Astrocyte (in vitro differentiated cells and primary cell): Measurements from ENCODE around the gene PHLDA1. TPM values are rescaled to one million over a fixed set of nuclear protein-coding genes. Genes with fewer than 3 reads are reported as not detected.

Source experiments
- DNase-seq: peaks from one replicate; pipeline ENCODE4 v3.0.0-alpha.2; 2010; ENCODE audit warnings: low read depth
- FAIRE-seq: peaks from 2 replicates; lab custom pipeline; 2011; peaks lifted over from hg19 to GRCh38; lab: Jason Lieb, UNC
- H2AFZ ChIP-seq: 2 replicates; pipeline ENCODE4 v1.6.0; 2012; ENCODE audit warnings: low read depth, low read length, inconsistent platforms
- H3K27ac ChIP-seq: 2 replicates; pipeline ENCODE4 v1.5.1; 2011; ENCODE audit warnings: low read depth, low read length, inconsistent platforms
- H3K27me3 ChIP-seq: 2 replicates; pipeline ENCODE4 v1.6.0; 2011; ENCODE audit warnings: low read length, inconsistent platforms; ENCODE audit not compliant: insufficient read depth
- H3K36me3 ChIP-seq: 2 replicates; pipeline ENCODE4 v1.5.1; 2011; ENCODE audit warnings: low read length, inconsistent platforms; ENCODE audit not compliant: insufficient read depth
- H3K4me1 ChIP-seq: 2 replicates; pipeline ENCODE4 v1.5.1; 2011; ENCODE audit warnings: low read length, inconsistent platforms; ENCODE audit not compliant: insufficient read depth
- H3K4me2 ChIP-seq: 2 replicates; pipeline ENCODE4 v1.6.0; 2012; ENCODE audit warnings: low read length, inconsistent platforms
- H3K4me3 ChIP-seq: 2 replicates; pipeline ENCODE4 v1.5.1; 2011; ENCODE audit warnings: low read depth, mild to moderate bottlenecking, low read length, inconsistent platforms; ENCODE audit not compliant: insufficient read depth
- H3K79me2 ChIP-seq: 2 replicates; pipeline ENCODE4 v1.6.0; 2012; ENCODE audit warnings: mild to moderate bottlenecking, low read length, inconsistent platforms; ENCODE audit not compliant: insufficient read depth
- H3K9ac ChIP-seq: 2 replicates; pipeline ENCODE4 v1.6.0; 2012; ENCODE audit warnings: mild to moderate bottlenecking, low read length, inconsistent platforms
- H3K9me3 ChIP-seq: 2 replicates; pipeline ENCODE4 v1.5.1; 2012; ENCODE audit warnings: low read depth, mild to moderate bottlenecking, low read length, inconsistent platforms; ENCODE audit not compliant: insufficient read depth
- H4K20me1 ChIP-seq: 2 replicates; pipeline ENCODE4 v1.6.0; 2012; ENCODE audit warnings: low read length, inconsistent platforms; ENCODE audit not compliant: insufficient read depth
- H3K27ac Mint-ChIP-seq: one replicate; pipeline ENCODE4 v1.8.0; 2021; ENCODE audit warnings: mild to moderate bottlenecking, mixed read lengths; ENCODE audit not compliant: unreplicated experiment
- H3K27me3 Mint-ChIP-seq: one replicate; pipeline ENCODE4 v1.8.0; 2021; ENCODE audit warnings: low read depth, mixed read lengths; ENCODE audit not compliant: unreplicated experiment
- H3K36me3 Mint-ChIP-seq: one replicate; pipeline ENCODE4 v1.8.0; 2021; ENCODE audit warnings: low read depth, mixed read lengths; ENCODE audit not compliant: unreplicated experiment
- H3K4me1 Mint-ChIP-seq: one replicate; pipeline ENCODE4 v1.8.0; 2021; ENCODE audit warnings: low read depth, mixed read lengths; ENCODE audit not compliant: unreplicated experiment
- H3K4me3 Mint-ChIP-seq: one replicate; pipeline ENCODE4 v1.8.0; 2021; ENCODE audit warnings: mild to moderate bottlenecking, moderate library complexity, mixed read lengths; ENCODE audit not compliant: unreplicated experiment
- H3K9me3 Mint-ChIP-seq: one replicate; pipeline ENCODE4 v1.8.0; 2021; ENCODE audit warnings: mild to moderate bottlenecking, mixed read lengths; ENCODE audit not compliant: unreplicated experiment
- CTCF ChIP-seq: IDR thresholded peaks from 2 replicates; pipeline ENCODE4 v1.5.1; 2011; ENCODE audit warnings: low read depth, mild to moderate bottlenecking, inconsistent platforms, low read length, moderate library complexity; ENCODE audit not compliant: insufficient read depth
- EZH2 ChIP-seq: IDR thresholded peaks from 2 replicates; pipeline ENCODE4 v1.6.1; 2012; ENCODE audit warnings: mild to moderate bottlenecking, low read length, inconsistent platforms; ENCODE audit not compliant: insufficient read depth
- total RNA-seq: library from RNA; stranded (reverse); gene quantifications from 2 replicates; pipeline ENCODE4 v1.2.1, GENCODE V29; 2021

Gene PHLDA1
- total RNA-seq, 1 donor from 2014 or later: 43.9 TPM

- TF ChIP-seq CTCF (no peak), EZH2 (no peak)
- H3K4me3 Mint-ChIP-seq: no peak overlapping the region
- H3K4me1 Mint-ChIP-seq: peaks cover 18% of the 10 kb centered on the region
- H3K36me3 Mint-ChIP-seq: no peaks in the 10 kb centered on the region
- Histone ChIP-seq H3K4me2 (no peak overlapping the region), H3K4me1 (peaks cover 16% of the 10 kb centered on the region), H2AFZ (no peak overlapping the region), H3K4me3 (no peak overlapping the region), H3K27ac (no peak overlapping the region), H4K20me1 (no peaks in the 10 kb centered on the region), H3K79me2 (no peaks in the 10 kb centered on the region), H3K9me3 (no peaks in the 10 kb centered on the region), H3K9ac (no peak overlapping the region), H3K36me3 (no peaks in the 10 kb centered on the region), H3K27me3 (no peaks in the 10 kb centered on the region)
- H3K27me3 Mint-ChIP-seq: no peaks in the 10 kb centered on the region
- no peak for FAIRE-seq
- H3K27ac Mint-ChIP-seq: no peak overlapping the region
- H3K9me3 Mint-ChIP-seq: no peaks in the 10 kb centered on the region
- DNase-seq: no peak
Observed at GRCh38 chr12:75995691-75996090, 35.9 kb downstream of the PHLDA1 start.

GRCh38 chr12:75994069-75994740 lies 37.4 kb downstream of the PHLDA1 start:
- no peaks in the 10 kb centered on the region for H4K20me1 ChIP-seq
- H3K9me3 ChIP-seq: no peaks in the 10 kb centered on the region
- H3K27me3 ChIP-seq: no peaks in the 10 kb centered on the region
- H3K4me2 ChIP-seq: no peak overlapping the region
- no peak overlapping the region for H3K27ac ChIP-seq
- DNase-seq (no peak), FAIRE-seq (no peak)
- no peaks in the 10 kb centered on the region for H3K9me3 Mint-ChIP-seq
- no peak for TF ChIP-seq EZH2
- TF ChIP-seq CTCF: no peak
- no peaks in the 10 kb centered on the region for H3K27me3 Mint-ChIP-seq
- H3K79me2 ChIP-seq: no peaks in the 10 kb centered on the region
- no peak overlapping the region for H3K4me3 ChIP-seq
- no peak overlapping the region for H3K9ac ChIP-seq
- no peaks in the 10 kb centered on the region for H3K36me3 ChIP-seq
- peaks cover 14% of the 10 kb centered on the region for H3K4me1 ChIP-seq
- peaks cover 3% of the 10 kb centered on the region for H3K36me3 Mint-ChIP-seq
- no peak overlapping the region for H2AFZ ChIP-seq
- no peak overlapping the region for H3K4me3 Mint-ChIP-seq
- peaks cover 14% of the 10 kb centered on the region for H3K4me1 Mint-ChIP-seq
- H3K27ac Mint-ChIP-seq: no peak overlapping the region

GRCh38 chr12:75991753-75992152 lies 39.8 kb downstream of the PHLDA1 start:
- no peaks in the 10 kb centered on the region for H3K36me3 ChIP-seq
- FAIRE-seq (no peak), DNase-seq (no peak)
- H3K27ac Mint-ChIP-seq: no peak overlapping the region
- no peak overlapping the region for H3K27ac ChIP-seq
- TF ChIP-seq CTCF: no peak
- TF ChIP-seq EZH2: no peak
- no peaks in the 10 kb centered on the region for H3K4me1 ChIP-seq
- no peaks in the 10 kb centered on the region for H4K20me1 ChIP-seq
- no peak overlapping the region for H3K9ac ChIP-seq
- H3K9me3 ChIP-seq: no peaks in the 10 kb centered on the region
- no peaks in the 10 kb centered on the region for H3K79me2 ChIP-seq
- H3K4me2 ChIP-seq: no peak overlapping the region
- no peaks in the 10 kb centered on the region for H3K27me3 Mint-ChIP-seq
- peaks cover 5% of the 10 kb centered on the region for H3K36me3 Mint-ChIP-seq
- no peak overlapping the region for H3K4me3 ChIP-seq
- no peak overlapping the region for H3K4me3 Mint-ChIP-seq
- peaks cover 3% of the 10 kb centered on the region for H3K4me1 Mint-ChIP-seq
- H3K9me3 Mint-ChIP-seq: peaks cover 11% of the 10 kb centered on the region
- no peak overlapping the region for H2AFZ ChIP-seq
- no peaks in the 10 kb centered on the region for H3K27me3 ChIP-seq
